GM04503 (cell line): Measurements from ENCODE around the gene EXOC3L4.

Experiments
- DNase-seq: peaks from one replicate; pipeline ENCODE4 v3.0.0-alpha.2; 2012; ENCODE audit warnings: low read depth

Gene EXOC3L4

DNA sequence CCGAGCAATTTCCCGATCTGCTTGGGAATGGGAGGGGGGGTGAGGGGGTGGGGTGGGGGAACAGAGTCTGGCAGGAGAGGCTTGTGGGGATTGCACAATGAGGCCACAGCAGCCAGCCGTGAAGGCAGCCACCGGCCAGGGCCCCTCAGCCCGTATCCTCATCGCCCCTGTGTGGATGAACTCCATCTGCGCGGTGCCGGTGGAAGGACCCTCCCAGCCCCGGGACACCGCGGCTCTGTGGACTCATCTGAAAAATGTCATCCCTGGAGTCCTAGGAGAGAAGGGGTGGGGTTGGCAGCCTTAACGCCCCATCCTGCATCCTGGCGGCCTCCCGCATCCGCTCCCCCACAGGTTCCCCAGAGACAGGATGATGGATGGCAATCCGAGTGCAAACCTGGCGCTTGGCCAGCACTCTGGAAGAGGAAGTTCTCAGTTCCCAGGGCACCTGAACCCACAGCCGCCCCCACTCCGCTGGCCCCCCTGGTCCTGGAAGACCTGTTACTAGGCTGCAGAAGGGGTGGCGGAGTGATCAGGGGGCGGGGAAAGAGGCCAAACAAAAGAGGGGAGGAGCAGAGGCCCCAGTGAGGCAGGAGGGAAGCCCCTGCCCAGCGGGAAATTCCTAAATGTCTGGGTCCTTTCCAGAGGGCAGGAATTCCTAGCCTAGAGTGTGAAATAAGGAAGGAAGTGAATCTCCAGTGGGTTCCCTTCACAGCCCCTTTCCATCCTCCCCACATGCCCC, 27.5 kb downstream of the EXOC3L4 start:
- no peak for DNase-seq

DNA sequence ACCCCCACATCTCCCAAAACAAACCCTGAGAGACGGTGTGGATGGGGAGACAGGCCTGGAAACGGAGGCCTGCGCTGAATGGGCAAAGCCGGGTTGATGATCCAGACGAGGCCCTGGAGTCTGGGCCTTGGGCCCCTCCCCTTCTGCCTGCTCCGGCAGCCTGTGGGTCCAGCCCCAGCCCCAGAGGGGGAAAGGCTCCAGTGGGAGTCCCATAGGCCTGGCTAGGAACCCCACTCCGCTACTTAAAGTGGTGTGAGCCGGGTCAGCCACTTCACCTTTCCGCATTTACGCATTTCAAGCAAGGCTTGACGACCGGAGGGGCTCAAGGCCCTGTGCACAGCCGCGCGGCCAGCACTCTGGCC, 28.0 kb downstream of the EXOC3L4 start:
- DNase-seq: no peak

DNA sequence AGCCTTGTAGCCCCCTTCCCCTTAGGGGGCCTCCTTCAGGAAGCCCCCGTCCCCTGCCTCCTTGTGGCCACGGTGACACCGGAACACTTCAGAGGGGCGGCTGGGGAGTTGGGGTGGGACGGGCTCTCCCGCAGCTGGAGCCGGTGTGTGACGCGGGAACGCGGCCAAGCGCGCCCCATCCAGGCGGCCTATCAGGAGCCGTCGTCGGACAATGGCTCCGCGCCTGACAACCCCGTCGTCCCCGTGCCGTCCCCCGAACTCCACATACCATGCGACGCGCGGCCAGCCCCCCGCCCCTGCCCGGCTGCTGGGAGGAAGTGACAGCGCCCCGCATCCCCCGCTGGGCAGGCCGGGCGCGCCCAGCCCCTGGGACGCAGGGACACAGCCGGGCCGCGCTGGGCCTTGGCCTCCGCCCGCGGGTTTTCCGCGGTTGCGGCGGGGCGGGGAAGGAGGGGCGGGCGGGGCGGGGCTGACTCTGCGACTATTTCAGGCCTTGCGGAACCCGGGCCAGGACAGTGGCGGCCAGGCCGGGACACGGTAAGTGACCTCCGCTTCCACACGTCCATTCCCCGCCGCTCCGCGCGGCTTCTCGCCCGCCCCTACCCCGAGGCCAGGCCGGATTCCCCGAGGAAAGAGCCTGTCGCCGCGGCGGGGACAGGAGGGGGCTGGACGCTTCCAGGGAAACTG, 28.6 kb downstream of the EXOC3L4 start, which contains the start of gene TNFAIP2:
Gene TNFAIP2, plus strand, starts transcription at position 515 of the 687 bp plus-strand sequence. CDS start 2,997 bp downstream, outside the sequence.
- DNase-seq: no peak

DNA sequence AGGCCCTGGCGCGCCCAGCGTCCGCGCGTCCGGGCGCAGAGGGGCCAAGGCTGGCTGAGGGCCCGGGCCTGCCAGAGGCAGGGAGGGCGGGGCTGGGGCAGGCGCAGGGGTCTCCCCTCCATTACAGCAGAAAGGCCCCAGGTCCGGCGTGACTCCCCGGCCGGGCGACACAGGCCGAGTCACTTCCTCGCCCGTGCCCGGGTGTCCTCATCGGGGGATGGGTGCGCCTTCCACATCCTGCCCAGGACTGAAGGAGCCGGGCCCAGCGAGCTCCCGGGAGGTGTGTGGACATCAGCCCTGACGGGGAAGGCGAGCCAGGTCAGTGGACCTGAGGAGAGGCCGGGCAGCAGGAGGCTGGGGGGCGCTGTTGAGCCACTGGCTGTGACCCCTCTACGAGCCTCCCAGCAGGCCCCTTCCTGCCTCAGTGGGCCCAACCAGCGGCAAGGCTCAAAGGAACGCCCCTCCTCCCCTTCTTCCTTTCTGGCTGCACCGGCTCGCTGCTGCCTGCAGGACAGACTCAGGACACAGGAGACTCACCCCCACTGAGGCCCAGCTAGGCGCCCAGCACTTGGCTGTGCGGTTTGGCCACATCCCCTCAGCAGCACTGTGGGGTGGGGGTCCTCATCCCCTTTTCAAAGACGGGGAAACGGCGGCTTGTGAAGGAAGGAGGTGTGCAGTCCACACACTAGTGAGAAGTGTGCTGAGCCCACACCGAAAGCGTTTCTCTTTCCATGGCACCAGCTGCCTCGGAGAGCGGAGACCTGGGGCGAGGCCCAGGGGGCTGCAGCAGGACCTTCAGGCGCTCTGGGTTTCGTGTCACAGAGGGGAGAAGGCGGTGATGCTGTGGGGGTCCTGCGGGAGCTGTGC, 29.3 kb downstream of the EXOC3L4 start:
- no peak for DNase-seq

DNA sequence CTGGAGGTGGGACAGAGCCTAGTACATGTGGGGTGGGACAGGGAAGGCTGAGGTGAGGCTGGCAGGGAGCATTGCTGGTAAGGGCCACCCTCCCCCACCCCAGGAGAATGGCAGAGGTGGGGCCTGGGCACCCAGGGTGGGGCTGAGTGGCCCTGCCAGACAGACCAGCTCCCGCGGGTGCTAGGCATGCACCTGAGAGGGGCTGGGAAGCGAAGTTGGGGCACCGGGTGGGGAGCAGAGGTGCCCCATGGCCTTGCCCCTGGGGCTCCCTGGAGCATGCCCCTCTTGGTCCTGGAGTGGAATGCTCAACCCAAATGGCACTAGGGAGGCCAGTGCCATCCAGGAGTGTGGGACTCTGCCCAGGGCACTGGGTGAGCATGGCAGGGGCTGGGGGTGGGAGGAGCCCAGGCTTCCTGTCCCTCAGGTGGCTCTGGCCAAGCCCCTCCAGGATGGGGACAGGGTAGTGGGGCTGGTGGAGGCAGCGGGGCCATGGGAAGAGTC, 30.0 kb downstream of the EXOC3L4 start:
- no peak for DNase-seq

DNA sequence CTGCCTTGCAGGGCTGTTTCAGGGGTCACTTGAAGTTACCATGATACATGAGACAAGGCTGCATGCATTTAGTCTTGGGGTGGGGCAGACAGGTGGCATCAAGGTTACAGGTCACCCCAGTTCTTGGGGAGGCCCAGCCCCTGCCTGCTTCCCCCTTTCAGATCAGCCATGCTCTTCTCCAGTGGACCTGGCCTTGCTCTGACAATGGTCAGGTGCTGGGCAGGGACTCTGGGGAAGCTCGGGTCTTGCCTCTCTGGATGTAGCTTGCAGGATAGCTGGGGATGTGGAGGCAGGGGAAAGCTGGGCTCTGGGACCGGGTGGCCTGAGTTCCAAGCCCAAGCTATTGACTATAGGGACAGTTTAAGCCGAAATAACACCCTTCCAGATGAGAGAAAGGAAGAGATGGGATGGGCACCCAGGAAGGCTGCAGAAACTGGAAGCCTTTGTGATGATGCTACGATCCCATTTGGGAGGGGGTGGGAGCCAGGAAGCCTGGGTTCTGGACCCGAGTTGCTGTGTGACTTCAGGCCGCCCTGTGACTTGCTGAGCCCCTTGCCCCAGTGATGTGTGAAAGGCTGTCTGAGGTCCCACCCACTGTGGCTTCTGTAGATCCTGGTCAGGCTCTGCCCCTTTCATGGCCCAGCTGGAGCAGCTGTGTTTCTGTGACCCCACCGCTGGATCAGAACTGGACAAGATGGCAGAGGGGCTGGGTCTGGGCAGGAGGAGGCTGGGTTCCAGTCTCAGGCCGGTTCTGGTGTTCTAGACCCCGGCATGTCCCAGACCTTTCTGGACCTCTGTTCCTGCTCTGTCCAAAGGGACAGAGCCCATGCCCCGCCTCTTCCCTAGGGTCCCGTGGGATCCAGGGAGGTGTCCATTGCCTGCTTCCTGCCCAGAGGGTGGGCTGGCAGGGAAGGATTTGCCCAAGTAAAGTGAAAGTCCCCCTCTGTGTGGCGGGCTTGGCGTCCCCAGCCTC, 30.9 kb downstream of the EXOC3L4 start:
- no peak for DNase-seq

DNA sequence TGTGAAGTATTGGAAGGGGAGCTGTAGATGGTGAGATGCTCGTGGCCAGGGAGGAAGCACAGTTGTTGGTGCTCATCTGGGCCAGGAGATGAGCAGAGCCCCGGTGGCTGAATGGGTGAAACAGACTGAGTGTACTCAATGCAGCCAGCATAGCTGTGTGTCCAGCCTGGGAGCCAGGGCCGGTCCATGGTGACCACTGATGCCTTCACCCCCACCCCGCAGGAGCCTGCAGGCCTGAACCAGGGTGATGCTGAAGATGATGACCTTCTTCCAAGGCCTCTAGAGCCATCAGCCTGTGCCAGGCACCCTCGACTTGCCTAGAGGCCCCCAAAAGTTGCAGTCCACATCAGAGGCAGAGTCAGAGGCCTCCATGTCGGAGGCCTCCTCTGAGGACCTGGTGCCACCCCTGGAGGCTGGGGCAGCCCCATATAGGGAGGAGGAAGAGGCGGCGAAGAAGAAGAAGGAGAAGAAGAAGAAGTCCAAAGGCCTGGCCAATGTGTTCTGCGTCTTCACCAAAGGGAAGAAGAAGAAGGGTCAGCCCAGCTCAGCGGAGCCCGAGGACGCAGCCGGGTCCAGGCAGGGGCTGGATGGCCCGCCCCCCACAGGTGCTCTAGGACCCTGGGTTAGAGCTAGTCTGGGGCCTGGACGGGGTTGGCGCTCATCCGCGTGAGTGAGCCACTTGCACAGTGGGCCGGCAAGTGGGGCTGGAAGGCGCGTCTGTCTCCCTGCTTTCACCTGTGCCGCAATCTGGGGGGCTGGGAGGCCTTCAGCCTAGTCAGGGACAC, 31.8 kb downstream of the EXOC3L4 start:
- no peak for DNase-seq

DNA sequence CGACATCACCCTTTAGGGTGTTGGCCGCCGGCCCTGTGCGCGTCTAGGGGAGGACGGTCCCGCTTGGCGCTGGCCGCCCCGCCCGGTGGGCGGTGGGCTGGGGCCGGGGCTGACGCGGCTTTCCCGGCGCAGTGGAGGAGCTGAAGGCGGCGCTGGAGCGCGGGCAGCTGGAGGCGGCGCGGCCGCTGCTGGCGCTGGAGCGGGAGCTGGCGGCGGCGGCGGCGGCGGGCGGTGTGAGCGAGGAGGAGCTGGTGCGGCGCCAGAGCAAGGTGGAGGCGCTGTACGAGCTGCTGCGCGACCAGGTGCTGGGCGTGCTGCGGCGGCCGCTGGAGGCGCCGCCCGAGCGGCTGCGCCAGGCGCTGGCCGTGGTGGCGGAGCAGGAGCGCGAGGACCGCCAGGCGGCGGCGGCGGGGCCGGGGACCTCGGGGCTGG, 32.4 kb downstream of the EXOC3L4 start:
- DNase-seq: no peak

DNA sequence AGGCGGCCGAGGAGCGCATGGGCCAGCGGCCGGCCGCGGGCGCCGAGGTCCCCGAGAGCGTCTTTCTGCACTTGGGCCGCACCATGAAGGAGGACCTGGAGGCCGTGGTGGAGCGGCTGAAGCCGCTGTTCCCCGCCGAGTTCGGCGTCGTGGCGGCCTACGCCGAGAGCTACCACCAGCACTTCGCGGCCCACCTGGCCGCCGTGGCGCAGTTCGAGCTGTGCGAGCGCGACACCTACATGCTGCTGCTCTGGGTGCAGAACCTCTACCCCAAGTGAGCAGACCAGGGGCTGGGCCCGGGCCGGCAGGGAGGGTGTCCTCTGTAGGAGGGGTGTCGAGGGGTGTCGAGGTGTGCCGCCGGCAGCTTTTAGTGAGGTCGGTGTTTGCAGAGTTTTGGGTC, 32.8 kb downstream of the EXOC3L4 start:
- no peak for DNase-seq

DNA sequence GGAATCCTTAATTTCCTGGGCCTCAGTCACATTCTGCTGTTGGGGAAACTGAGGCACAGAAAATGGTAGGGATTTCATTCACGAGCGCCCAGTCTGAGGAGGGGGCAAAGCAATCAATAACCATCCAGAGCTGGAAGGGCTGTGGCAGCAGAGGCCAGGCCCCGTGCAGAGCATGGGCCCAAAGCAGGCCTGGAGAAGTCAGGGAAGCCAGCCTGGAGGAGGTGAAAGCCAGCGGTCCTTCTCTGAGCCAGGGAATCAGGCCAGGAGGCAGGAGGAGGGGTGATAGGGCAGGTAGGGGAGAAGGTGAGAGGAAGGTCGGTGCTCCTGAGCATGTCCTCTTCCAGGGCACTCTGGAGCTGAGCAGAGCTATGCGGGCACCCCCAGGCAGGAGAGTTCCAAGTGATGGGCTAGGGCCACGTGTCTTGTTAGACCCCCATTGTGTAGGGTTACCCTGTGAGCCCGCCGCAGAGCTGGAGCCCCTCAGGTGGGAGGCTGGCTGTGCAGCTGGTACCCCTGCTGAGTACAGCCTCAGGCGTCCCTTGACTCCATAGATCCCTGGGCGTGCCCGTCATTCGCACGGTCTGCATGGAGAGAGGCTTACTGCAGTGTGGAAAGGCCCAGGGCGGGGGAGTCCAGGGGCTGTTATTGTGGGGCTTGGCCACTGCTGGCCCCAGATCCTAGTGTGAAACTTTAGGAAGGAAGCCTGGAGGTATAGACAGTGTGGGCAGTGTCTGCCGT, 33.5 kb downstream of the EXOC3L4 start:
- DNase-seq: no peak

DNA sequence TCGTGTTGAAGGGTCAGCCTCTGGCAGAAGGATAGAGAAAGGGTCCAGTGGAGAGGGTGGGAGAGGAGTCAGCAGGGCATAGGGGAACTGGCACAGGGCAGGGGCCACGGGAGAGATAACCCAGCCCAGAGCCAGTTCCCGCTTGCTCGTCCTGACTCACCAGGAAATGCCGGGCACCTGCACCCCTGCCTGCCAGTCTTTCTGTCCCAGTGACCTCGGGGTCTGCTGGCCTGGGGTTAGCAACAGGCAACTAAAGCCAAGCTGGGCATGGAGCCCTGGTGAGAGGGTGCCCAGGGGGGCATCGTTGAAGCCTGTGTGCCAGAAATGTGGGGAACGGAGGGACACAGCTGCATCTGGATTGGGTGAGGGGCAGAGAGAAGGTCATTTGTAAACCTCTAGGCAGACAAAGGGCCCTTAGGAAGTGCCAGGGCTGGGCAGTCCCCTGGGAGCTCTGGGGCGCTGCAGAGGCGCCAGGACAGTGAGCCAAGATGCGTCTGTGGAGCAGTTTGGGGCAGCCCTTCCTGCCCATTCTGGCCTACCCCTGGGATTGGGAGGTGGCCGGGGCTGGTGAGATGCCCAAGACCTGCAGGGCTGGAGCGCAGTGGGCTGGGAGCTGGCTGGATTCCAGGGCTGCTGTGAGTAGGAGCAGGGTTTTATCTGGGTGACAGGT, 34.2 kb downstream of the EXOC3L4 start:
- DNase-seq: no peak

DNA sequence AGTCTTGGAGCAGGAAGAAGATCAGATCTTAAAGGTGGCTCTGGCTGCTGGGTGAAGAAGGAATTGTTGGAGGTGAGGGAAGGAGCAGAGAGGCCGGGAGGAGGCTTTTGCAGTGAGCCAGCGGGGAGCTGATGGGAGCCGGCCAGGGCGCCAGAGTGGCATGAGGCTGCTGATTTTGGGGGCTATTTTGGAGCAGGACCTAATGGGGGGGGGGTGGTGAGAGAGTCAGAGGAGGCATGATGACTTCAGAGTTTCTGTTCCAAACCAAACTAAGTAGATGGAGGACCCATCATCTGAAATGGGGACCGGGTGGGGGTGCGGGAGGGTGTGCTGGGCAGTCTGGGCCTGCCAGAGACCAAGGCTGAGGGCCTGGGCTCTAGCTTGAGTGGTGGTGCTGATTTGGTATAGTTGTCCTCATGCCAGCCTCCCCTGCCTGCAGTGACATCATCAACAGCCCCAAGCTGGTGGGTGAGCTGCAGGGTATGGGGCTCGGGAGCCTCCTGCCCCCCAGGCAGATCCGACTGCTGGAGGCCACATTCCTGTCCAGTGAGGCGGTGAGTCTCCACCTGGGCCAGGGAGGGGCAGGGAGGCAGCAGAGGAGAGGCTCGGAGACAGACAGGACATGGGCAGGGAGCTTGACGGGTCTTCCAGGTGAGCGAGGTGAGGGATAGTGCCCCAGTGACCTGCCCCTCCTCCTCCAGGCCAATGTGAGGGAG, 34.9 kb downstream of the EXOC3L4 start:
- DNase-seq: no peak

DNA sequence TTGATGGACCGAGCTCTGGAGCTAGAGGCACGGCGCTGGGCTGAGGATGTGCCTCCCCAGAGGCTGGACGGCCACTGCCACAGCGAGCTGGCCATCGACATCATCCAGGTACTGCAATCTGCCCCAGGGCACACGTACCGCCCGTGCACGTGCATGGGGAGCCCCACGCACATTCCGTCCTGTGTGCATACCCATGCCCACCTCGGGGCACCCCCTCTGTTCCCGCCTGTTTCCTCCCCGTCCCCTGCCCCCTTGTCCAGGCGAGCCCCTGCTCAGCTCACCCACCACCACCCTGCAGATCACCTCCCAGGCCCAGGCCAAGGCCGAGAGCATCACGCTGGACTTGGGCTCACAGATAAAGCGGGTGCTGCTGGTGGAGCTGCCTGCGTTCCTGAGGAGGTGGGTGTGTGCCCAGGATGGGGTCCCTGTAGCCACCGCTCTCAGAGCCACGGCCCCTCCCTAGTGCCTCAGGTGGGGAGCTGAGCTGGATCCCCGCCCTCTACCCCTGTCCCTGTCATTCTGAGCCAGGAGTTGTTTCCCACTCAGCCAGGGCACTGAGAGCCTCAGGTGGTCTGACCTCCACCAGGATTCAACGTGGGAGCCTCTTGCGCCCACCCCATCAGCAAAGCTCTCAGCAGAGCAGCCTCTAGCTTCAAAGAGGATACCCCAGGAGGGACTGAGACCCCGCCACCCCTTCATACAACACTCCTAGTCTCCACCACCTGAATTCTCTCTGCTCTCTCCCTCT, 35.7 kb downstream of the EXOC3L4 start:
- DNase-seq: no peak

DNA sequence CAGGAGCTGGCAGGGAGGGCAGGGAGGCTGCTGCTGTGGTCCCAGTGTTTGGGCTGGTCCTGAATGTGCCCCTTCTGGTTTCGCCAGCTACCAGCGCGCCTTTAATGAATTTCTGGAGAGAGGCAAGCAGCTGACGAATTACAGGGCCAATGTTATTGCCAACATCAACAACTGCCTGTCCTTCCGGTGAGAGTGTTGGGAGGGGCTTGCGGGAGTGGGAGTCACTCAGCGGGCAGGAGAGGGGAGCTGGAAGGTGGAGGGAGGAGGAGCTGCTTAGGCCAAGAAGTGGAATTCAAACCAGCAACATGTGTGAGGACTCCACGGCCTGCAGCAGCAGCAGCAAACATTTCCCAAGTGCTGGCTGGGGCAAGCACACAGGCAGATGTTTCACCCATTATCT, 36.4 kb downstream of the EXOC3L4 start:
- no peak for DNase-seq

DNA sequence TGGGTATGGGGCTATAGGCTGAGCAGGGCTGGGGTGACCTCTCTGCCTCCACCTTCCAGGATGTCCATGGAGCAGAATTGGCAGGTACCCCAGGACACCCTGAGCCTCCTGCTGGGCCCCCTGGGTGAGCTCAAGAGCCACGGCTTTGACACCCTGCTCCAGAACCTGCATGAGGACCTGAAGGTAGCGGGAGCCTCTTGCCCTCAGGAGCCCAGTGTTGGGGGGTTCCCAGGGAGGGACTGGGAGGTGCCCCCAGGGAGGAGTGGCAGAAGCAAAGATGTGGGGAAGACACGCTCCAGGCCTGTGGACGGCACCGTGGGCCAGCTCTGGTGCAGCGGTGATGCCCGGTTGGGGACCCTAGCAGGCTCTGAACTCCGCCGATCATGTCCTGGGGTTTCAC, 37.1 kb downstream of the EXOC3L4 start:
- DNase-seq: no peak

DNA sequence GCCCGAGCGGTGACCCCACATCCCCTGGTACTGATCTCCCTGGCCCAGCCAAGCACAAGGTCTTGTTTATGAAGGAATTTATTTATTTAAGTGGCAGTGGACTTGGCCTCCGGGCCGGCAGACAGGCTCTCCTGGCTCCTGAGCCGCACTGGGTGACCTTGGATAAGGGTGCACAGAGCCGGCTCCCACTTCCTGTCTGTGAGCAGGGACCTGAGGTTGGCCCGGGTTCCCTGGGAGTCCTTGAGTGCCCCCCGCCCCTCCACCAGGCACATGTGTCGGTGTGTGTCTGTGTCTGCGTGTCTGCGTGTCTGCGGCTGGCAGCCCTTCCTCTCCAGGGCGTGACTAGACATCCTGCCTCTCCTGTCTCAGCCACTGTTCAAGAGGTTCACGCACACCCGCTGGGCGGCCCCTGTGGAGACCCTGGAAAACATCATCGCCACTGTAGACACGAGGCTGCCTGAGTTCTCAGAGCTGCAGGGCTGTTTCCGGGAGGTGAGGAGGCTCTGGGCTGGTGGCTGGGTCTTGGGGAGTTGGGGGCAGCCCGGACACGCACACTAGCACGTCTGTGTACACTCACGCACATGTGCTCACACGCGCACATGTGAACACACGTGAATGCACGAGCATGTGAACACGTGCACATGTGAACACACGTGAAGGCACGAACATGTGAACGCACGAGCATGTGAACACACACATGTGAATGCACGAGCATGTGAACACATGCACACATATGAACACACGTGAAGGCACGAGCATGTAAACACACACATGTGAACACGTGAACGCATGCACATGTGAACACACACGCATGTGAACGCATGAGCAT, 38.1 kb downstream of the EXOC3L4 start:
- no peak for DNase-seq
